KG1 (cell line): Measurements from ENCODE around the gene CD34.
"Not testable (repeated sequence)": the region's sequence is repeated elsewhere in the genome, so short reads cannot be mapped to it uniquely, and the experiment has no call there.

Experiments used
- DNase-seq: peaks from one replicate; lab custom pipeline; 2025; lab: John Stamatoyannopoulos, UW

Gene CD34

DNA sequence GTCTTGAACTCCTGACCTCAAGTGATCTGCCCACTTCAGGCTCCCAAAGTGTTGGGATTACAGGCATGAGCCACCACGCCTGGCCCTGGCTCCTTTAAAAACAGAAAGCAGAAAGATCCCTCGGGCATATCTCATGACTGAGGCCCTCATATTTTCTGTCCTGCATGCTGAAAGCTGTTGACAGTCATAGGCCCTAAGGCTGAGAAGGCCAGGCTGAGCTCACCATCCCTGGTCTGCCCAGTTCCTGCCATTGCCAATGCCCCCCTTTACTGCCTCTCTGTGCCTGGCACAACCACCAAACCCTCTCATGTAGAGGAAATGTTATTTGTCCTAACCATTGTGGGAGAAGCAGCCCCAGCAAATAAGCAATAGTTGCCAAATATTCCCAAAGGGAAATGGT is 12.7 kb downstream of the CD34 start:
- no peak for DNase-seq

DNA sequence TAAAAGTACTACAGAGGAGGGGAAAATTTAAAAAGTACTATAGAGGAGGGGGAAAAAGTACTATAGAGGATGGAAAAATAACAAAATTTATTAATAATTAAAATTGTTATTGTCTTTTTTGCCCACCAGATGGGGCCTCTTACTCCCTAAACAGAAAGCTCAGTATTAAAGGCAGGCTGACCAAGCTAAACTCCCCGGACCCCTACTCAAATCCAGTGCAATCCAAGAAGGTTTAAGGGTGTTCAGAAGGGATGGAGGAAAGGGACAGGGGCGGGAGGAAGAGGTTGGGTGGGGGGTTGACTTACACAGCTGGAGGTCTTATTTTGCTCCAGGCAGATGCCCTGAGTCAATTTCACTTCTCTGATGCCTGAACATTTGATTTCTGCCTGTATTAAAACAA is 13.7 kb downstream of the CD34 start:
- no peak for DNase-seq

DNA sequence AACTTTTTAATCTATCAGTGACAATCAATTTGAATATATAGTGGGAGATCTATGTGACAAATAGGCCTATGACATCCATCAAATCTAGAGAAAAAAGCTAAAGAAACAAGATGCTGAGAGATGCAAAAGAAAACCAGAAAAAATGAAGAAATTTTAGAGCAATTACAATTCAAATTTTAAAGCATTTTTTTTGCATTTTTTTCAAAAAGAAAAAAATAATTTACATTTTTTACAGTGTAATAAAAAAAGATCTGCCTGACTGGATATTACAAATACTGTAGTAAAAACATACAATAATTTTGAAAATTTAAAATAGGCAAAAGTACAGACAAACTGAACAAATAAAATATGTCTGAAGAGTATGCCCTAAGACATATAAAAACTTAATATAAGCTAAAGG is 14.4 kb downstream of the CD34 start:
- DNase-seq = no peak

DNA sequence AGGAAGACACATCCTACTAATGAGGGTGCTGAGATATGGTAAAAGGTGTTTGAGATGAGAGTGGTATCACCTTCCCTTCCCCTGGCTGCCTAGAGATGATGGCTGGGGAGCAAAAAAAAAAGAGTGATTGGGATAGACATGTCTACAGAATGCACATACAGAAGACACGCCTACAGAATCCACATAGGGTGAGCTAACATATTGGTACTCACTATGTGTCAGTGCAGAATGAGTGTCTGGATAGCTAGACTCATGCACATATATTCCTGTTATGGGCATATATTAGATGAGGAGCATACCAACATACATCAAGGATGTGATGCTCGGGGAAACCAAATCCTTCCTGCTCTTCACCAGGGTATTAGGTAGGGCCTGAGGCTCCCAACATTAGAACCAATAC is 16.2 kb downstream of the CD34 start:
- DNase-seq = no peak

DNA sequence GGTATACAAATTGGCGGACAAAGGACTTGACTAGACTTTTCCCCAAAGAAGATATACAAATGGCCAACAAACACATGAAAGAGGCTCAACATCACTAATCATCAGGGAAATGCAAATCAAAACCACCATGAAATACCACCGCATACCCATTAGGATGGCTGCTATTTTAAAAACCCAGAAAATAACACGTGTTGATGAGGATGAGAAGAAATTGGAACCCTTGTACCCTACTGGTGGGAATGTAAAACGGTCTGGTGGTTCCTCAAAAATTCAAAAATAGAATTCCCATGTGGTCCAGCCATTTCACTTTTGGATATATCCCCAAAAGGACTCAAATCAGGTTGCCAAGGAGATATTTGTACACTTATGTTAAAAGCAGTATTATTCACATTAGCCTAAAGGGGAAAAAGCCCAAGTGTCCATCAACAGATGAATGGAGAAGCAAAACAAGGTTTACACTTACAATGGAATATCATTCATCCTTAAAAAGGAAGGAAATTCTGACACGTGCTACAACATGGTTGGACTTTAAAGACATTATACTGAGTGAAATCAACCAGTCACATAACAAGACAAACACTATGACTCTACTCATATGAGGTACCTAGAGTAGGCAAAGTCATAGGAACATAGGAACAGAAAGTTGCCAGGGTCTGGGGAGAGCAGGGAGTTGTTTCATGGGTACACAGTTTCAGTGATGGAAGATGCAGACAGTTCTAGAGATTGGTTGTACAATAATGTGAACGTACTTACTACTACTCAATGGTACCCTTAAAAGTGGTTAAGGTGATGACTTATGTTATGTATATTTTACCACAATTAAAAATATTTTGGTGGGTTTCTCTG is 17.0 kb downstream of the CD34 start:
- DNase-seq = no peak

DNA sequence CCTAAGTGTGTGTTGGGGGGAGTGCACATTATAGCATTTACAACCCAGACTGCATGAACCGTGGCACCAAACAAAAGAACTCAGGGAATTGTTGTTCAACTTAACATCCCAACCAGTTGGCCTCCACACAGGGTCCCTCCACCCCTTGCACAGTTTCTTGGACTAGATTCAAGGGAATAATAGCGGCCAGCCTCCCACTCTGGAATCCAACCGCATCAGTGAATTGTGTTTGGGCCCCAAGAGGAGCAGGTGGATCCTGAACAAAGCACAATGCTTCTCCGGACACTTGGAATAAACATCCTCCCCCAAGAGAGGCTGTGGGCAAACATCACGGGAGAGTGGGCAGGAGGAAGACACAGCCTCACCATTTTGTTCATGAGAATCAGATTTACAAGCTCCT is 18.2 kb downstream of the CD34 start:
- DNase-seq = no peak

DNA sequence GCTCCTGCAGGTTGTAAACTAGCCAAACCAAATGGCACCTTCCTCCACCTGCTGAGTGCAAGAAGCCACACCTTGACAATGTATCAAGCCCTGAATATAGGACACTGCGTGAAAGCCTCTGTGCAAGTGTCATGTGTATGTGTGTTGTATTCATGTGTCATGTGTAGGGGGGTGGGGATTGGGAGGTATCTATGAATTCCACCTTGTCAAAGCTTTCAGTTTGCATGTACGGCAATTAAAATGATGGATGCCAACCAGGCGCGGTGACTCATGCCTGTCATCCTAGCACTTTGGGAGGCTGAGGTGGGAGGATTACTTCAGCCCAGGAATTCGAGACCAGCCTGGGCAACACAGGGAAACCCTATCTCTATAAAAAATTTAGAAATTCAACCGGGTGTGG is 19.8 kb downstream of the CD34 start:
- DNase-seq = no peak

DNA sequence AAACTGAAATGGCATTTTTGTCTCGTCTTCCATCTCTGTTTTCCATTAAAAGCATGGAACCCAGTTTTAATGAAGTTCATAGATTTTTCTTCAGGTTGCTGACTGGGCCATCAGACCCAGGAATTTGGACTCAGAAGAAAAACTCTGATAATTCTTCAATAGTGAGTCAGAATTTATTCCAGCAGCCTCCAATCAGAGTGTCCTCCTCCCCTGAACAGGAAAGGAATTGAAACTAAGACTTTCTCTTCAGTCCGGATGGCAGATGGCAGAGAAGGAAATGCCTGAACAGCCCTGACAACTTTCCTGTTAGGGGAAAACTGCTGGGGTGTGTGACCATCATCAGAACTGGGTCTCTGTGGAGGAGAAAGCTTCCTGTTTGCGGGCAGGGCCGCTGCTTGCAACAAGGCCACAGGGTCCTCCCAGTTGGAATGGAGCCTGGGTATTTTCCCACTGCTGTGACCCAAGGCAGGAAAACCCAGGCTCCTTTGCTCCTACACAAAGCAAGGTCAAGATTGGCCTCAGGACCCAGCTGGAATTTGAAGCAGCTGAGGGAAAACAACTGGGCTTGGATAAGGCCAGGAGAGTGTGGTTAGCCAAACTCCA is 20.7 kb downstream of the CD34 start:
- DNase-seq = no peak

DNA sequence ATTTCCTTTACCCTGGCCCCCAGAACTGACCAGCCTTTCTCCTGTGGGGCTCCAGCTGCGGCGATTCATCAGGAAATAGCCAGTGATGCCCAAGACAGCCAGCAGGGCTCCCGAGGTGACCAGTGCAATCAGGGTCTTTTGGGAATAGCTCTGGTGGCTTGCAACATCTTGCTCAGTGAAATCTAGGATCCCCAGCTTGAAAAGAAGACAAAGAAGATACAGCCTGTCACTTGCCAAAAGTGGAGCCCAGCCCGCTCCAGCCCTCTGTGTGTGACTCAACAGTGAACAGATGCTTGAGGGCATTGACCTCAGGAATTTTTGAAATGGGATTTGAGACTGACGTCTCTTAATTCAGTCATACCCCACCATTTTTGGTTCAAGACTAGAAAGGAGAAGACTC is 22.3 kb downstream of the CD34 start:
- DNase-seq = no peak

DNA sequence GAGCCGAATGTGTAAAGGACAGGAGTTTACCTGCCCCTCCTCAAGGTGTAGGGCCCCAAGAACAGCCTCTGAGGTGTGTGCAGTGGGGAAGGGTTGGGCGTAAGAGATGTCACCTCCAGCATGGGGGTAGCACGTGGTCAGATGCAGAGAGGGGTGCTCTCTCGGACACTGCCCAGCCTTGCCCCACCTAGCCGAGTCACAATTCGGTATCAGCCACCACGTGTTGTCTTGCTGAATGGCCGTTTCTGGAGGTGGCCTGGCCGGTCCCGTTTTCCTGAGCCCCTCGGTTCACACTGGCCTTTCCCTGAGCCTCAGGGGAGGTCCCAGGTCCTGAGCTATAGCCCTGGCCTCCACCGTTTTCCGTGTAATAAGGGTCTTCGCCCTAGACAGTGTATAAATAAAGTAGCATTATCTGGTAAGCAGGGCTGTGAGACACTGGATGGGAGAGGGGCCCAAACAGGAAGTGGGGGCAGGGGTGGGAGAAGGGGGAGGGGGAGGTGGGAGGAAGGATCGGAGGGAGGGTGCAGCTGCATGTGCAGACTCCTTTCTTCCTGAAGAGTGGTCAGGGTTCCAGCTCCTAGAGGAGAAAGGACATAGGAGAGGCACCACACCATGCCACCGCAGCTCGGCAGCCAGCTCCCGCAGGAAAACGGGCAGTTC is 23.3 kb downstream of the CD34 start:
- DNase-seq = no peak

DNA sequence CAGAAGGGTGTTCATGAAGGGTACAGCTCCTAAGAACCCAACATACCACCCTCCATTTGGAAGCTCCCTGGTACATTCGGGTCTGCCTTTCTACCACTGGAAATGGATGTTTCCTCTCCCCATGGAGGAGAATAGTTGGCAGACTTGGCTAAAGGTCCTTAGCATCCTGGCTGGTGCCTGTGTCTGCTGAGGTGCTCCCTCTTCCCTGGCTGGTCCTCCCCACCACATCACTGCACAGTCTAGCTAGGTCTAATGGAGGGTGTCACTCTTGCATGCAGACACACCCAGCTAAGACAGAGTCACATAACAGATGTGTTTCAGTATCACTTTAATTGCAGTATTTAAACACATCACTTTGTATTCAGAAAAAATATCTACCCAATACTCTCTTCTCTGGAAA is 24.7 kb downstream of the CD34 start:
- no peak for DNase-seq

DNA sequence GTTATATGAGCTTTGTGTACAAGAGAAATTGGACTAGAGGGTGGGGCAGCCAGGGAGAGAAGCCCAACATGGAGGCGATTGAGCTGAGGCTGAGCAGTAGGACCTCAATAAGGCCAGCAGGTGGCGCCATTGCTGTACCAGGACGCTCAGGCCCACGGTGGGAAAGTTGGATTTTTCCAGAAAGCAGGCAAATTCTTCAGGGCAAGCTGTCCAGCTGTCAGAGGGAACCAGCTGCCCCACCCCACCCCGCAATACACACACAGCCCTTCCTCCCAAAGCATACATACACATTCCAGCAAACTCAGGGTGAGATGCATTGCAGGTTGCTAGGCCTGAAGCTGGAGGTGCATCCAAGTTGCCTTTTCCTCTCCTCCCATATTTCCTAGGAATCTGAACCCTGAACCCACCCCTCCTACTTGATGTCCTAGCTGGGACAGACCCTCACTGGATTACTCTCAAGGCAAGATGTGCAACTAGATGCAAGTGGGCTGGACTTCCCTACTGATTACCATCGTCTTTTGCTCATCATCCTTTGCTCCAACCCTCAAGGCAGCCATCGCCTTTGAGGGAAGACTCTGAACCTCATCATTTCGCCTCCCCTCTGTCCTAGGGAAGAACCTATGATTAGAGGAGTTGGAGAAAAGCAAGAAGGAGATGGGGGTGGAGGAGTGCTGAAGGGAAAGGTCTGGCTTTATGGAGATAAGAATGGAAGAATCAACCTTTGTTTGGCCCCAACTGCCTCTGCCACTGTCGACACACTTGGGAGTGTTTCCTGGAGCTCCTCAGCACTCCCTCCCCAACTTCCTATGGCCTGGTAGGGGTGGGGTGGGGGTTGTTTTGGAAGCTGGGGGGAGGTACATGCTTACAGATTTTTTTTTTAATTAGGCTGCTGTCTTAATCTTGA is 25.5 kb downstream of the CD34 start:
- DNase-seq = no peak

DNA sequence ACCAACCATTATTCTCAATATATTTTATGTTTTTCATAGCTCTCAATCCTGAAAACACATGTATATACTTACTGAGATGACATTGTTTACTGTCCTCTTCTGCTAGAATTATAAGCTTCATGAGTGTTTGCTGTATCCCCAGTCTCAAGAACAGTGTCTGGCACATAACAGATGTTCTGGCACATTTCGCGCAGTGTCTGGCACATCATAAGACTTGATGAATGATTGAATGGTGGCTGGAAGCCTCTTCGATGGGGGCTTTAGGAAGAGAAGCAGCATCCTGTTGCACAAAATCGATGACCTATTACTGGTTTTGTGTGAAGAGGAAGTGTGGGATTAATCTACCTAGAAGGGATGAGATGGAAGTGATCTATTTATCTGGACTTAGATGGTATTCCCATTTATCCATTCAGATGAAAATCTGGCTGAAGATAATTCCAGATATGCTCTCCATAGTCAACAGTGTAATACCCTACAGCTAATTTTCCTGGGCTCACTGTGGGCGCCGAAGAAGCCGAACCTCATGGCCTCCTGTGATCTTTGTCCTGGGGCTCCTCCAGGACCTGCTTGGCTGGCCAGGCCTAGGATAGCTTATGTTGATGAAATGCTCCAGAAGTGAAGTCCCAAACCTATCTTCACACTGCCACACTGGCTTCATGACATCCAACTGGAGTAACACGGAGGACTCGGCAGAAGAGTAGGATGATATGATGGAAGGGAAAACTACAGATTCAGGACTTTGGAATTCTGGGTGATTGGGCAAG is 26.5 kb downstream of the CD34 start:
- no peak for DNase-seq

DNA sequence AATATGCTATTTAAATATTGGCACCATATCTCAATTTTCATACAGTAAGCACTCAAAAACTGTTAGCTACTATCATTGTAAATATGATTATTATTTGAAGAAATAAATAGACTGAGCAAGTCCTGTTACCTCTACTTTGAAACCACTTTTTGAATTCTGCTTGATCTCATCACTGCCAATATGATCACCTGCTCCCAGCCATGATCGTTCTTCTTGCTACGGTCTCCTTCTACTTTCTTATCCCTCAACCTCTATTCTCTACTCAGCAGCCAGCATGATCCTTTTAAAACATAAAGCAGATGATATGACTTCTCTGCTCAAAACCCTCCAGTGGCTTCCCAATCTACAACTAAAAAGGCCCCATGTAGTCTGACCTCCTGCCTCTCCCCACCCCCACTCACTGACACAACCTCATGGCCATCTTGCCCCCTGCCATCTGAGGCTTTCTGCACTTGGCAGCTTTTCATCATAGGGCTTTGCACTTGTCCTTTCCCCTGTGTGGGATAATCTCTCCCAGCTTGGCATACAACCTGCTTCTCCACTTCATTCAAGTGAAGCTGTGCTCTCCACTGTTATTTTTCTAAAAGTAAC is 27.2 kb downstream of the CD34 start:
- no peak for DNase-seq

DNA sequence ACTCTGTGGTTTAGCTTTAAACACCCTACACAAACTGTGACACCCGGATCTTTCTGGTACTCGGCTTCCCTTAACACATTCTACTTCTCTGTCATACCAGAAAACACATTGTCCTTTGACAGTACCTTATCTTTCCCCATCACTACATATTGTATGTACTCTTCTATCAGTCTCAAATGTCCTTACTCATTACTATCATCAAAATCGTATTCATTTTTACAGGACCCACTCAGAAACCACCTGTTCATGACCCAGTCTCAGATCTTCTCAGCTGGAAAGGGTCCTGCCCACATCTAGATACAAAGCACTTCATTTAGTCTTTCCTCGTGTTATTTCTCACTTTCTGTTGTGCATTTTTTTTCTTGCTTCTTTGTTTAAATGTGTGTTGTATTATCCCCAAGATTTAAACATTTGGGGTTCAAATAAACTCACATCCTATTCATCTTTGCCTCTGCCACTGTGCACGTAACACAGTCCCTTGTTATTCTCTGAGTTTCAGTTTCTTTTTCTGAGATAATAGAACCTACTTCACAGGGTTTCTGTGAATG is 27.7 kb downstream of the CD34 start:
- DNase-seq = no peak

DNA sequence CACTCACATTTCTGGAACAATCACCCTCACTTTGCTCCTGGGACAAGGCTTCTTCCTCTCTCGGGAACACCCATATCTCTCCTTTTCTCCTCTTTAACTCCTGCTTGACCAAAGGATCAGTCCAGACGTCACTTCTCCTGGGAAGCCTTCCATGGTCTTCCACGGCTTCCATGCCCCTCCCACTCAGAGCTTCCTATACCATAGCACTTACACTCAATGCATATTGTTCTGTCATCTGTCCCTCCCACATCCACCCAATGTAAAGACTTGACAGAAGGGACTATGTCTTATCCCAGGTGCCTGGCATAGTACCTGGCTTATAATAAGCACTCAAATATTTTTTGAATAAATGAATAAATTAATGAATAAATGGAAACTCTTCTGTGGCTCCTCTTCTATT is 28.2 kb downstream of the CD34 start:
- DNase-seq = no peak

DNA sequence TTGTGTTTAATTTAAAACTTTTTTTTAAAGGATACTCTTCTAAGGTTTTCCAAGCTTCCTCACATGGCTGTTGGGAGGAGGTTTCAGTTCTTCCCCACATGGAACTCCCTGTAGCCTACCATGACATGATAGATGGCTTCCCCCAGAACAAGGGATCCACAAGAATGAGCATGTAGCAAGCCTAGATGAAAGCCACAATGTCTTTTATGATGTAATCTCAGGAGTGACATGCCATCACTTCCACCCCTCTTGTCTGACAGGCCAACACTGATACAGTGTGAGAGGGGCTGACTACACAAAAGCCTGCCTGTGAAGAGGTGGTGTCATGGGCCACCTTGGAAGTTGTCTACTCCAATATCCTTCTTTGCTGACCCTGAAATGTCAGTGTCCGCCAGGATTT is 32.0 kb downstream of the CD34 start:
- DNase-seq = no peak

DNA sequence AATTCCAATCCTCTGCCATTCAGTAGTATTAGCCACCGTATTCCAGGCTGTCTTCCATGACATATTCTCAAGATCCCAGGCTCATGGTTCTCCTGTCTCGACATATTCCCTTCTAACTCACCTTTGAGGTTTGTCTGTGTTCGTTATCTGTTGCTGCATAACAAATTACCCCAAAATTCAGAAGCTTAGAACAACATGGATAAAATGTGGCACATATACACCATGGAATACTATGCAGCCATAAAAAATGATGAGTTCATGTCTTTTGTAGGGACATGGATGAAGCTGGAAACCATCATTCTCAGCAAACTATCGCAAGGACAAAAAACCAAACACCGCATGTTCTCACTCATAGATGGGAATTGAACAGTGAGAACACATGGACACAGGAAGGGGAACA is 33.0 kb downstream of the CD34 start:
- DNase-seq = not testable (repeated sequence)

DNA sequence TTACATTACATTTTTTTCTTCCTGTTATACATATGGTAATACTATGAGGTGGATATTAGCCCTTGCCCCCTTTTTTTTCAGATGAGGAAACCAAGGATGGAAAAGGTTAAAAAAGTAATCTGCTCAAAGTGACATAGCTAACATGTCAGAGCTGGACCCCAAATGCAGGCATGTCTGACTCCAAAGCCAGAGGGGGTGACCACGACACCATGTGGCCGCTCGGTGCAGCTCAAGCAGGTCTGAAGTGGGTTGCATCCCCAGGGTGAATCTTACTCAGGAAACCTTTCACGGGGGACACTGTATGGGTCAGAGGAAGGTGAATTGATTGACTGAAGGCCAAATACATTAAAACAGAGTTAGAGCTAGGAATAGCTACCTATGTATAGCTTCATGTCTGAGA is 34.8 kb downstream of the CD34 start:
- no peak for DNase-seq

DNA sequence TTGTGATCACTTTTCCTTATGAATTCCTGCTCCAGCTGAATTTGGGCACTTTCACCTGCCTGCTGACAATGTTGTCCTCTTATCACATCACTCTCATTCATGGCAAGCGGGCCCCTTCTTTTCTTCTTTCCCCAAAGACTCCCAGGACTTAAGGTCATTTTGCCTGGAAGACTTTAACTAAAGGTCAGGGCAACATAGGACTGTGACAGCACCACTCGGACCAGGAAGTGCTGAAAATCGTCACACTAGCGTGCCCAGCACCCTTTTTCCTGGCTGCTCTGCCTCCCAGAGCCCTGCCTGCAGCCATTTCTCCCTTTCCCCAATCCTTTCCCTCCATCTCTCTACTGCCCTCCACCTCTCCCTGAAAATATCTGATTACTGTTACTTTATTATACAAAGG is 35.4 kb downstream of the CD34 start:
- no peak for DNase-seq
